Gastroesophageal sphincter (tissue), 3 donors: ENCODE measurements around the gene CCL18.

Experiments
- CTCF ChIP-seq, 4 experiments: fragments of 200-600 bp in 2 of 4; fragments of 450-650 bp in 2 of 4; sonication (generic) in 1 of 4; IDR thresholded peaks; one replicate each; pipeline ENCODE4 v1.5.1; 2017 to 2019; ENCODE audit warnings: antibody characterized with exemption in 4 of 4, mild to moderate bottlenecking in 2 of 4, moderate library complexity in 2 of 4
- EP300 ChIP-seq: sonication (generic); formaldehyde crosslinking; IDR thresholded peaks from one replicate; pipeline ENCODE4 v1.6.1; 2017; ENCODE audit warnings: antibody characterized with exemption, mild to moderate bottlenecking
- POLR2A ChIP-seq, 2 donors: fragments of 450-650 bp; IDR thresholded peaks; one replicate each; pipeline ENCODE4 v1.6.1; 2017; ENCODE audit warnings: antibody characterized with exemption in 2 of 2, mild to moderate bottlenecking in 2 of 2, moderate library complexity in 1 of 2
- POLR2AphosphoS5 ChIP-seq: sonication (generic); formaldehyde crosslinking; IDR thresholded peaks from one replicate; pipeline ENCODE4 v1.6.1; 2017; ENCODE audit warnings: antibody characterized with exemption

DNA sequence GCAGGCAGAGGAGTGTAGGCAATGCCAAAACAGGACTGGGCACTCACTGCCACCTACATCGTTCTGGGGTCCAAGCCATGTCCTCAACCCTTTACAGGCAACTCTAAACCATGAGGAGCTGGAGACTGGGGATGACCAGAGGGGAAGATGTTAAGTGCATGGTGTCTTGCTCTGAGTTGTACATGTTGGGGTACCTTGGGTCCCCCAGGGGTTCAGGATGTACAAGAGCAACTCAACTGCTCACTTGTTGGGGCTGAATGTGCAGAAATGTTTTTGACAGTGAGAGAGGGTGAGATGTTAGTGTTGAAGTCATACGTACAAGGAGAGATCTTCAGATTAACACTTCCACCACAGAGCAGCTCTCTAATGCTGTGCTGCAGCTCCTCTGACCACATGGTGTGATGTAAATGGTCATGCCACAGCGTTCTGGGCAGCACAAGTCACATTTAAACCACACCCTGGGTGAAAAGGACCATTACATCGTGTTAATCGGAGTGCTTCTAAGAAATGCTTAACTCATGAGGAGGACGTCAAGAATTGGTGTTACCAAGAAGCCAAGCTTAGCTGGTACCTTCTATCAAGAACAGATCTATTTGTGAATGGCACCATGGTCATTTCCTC lies 2.4 kb downstream of the CCL18 start:
- TF ChIP-seq CTCF (IDR thresholded peaks at IDR 0.05) (no peak), EP300 (no peak), POLR2A (IDR thresholded peaks at IDR 0.05) (no peak), POLR2AphosphoS5 (no peak)
